GM18526 (cell line): ENCODE measurements around the gene GLS.

Source experiments
- POLR2A ChIP-seq: IDR thresholded peaks from 3 replicates; pipeline ENCODE4 v1.6.1; 2011; ENCODE audit not compliant: insufficient read length; ENCODE audit errors: extremely low read depth

GLS gene

DNA sequence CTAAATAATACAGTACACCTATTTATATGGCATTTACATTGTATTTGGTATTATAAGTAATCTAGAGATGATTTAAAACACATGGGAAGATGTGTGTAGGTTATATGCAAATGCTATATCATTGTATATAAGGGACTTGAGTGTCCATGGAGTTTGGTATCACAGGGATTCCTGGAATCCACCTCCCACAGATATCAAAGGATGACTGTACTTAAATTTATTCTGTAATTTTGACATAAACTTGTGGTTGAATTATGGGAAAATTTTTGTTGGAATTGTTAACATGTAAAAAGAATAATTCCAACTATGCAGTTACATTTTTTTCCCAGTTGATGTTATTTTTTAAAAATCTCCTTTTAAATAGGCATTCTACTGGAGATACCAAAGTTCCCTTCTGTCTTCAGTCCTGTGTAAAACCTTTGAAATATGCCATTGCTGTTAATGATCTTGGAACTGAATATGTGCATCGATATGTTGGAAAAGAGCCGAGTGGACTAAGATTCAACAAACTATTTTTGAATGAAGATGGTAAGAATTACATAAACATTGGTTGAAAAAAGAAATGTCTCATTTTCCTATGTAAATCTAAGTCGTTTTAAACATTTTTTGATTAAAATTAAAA, 24.1 kb downstream of the GLS start:
- TF ChIP-seq POLR2A = no peak

DNA sequence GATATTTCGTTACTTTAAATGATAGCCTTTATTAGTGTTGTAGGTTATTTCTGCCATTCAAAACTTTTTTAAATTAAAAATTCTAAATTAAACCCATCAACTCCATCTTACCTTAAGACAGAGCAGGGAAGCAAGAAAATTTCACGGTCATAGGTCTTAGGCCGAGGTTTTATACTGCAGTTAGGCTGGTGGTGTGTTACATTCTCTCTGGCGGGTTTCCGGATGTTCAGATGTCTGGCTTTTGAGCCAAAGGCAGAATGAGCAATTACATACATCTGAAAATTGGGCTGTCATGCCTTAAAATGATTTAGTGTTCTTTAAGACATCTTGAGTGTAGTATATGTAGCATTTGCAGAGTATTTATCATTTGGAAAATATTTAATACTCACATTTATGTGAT, 27.9 kb downstream of the GLS start:
- no peak for TF ChIP-seq POLR2A

DNA sequence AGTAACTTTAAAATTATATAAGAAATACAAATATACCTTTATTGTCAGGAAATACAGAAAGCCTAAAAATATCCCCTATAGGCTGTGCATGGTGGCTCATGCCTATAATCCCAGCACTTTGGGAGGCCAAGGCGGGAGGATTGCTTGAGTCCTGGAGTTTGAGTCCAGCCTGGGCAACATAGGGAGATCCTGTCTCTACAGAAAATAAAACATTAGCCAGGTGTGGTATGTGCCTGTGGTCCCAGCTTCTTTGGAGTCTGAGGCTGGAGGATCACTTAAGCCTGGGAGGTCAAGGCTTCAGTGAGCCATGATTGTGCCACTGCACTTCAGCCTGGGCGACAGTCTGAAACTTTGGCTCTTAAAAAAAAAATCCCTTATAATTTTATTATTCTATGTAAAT, 29.1 kb downstream of the GLS start:
- TF ChIP-seq POLR2A = no peak

DNA sequence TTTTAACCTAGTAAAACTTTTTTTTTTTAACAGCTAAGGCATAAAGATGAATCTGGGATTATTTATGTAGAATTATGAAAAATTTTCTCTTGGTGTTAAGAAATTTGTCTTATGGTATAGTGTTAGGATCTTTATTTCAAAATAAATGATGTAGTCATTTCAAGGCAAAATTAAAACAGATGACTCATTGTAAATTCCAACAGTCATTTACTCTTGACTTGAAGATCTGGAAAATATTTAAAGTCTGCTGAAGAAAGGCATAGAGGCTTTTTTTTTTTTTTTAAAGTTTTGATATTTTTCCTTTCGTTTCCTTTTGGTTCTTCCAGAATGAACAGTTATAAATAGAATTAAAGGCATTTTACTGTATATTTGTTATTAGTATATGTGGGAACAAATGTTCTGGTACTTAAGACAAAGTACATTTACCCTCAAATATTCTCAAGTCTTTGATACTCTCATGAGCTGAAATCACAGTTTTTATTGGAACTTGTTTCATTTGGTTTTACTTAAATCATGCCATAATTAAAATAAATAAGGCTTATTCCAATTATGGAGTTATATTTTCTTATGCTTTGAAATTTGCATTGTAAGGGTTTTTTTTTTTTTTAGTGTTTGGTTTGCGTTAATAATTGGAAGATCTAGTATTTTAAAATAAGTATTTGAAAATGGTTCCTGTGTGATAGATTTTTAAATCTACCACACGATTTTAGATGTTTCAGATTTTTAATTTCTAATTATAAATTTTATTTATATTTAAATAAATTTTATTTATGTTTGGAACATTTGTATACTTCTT, 29.9 kb downstream of the GLS start:
- no peak for TF ChIP-seq POLR2A

DNA sequence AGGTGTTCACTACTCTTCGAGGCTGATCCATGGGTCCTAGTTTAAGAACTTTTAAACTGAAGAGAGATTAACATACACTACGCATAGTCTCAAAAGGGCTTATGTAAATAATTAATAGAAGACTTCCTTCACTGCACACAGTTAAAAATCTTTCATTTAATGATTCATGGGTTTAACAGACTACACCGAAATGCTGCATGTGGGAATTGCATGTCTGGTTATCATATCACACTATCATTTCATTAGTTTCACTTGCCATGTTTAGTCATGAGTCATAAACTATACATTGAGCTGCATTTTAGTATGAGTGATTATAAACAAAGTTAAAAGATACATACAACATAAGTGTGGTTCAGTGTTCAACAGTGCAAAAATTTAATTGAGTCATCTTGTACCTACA, 31.2 kb downstream of the GLS start:
- TF ChIP-seq POLR2A = no peak

DNA sequence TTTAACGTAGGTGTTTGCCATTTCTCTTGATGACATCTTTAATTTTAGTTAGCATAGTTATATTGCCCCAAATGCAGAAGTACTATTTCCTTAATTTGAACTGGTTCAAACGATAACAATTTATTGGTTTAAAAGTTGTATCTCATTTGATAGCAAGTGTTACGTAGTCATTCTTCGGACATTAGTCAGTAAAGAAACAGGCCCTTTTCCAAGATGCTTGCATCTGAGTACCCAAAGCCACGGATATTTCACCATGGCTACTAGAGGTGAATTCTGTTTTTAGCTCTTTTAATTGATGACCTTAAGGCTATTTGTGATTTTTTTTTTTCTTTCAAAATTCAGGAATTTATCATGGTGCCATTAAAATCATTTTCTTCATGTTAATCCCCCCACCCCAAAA, 32.1 kb downstream of the GLS start:
- no peak for TF ChIP-seq POLR2A

DNA sequence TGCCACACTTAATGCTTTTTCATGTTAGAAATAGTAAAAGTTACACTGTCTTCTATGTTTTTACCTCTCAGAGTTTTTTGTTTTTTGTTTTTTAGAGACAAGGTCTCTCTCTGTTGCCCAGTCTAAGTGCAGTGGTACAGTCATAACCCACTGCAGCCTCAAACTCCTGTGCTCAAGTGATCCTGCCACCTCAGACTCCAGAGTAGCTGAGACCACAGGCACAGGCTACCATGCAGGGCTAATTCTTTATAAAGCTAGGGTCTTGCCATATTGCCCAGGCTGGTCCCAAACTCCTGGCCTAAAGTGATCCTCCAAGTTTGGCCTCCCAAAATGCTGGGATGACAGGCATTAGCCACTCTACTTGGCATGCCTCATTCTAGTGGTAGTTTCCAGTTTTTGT, 33.1 kb downstream of the GLS start:
- TF ChIP-seq POLR2A = no peak

DNA sequence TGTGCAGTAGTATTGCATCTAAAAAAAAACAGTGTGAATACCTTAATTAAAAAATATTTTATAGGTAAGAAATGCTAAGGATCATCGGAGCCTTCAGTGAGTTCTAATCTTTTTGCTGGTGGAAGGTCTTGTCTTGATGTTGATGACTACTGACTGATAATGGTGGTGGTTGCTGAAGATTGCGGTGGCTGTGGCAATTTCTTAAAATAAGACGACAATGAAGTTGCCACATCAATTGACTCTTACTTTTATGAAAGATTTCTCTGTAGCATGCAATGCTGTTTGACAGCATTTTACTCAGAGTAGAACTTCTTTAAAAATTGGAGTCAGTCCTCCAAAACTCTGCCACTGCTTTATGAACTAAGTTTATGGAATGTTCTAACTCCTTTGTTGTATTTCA, 36.2 kb downstream of the GLS start:
- TF ChIP-seq POLR2A = no peak

DNA sequence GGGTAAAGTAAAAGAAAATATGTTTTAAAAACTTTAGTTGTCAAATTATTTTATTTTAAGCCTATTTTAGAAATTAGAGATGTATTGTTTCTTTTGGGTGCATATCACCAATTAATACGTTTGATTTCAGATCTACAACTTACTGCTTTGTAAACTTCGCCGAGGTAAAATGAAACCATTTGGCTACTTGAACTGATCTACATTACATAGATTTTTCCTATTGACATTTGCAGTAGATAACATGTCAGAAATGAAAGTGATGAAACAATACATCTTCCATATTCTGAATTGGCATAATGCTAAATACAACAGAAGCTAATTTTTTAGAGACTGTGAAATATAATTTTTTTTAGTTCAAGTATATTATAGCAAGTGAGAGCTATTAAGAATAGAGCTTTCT, 39.5 kb downstream of the GLS start:
- TF ChIP-seq POLR2A = no peak

DNA sequence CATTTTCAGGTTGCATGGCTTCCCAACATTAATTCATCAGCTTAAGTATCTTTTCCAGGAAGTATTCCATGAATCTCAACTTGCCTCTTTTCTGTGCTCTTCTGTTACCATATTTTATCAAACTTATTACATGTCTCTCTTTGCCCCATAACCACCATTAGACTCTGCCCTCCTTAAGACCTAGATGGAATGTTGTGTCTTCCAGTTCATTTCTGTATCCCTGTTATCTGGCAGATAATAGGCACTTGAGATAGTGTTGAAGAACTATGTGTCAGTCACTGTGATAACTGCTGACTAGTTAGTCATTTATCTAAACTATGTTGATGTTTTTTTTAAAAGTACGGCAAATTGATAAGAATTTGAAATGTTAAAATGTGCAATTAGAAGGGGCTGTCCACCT, 41.8 kb downstream of the GLS start:
- no peak for TF ChIP-seq POLR2A

DNA sequence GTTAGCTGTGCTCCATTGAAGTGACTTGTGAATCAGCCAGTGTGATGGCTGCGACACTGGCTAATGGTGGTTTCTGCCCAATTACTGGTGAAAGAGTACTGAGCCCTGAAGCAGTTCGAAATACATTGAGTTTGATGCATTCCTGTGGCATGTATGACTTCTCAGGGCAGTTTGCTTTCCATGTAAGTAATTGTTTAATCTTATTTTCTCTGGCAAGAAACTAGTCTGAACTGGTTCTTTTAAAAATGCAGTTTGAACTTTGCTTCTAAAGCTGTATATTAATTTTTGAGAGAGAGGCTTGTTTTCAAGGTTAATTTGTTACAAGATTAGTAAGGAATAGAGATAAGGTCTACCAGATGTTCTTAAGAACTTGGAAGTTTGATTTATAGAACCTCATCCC, 46.7 kb downstream of the GLS start:
- no peak for TF ChIP-seq POLR2A

DNA sequence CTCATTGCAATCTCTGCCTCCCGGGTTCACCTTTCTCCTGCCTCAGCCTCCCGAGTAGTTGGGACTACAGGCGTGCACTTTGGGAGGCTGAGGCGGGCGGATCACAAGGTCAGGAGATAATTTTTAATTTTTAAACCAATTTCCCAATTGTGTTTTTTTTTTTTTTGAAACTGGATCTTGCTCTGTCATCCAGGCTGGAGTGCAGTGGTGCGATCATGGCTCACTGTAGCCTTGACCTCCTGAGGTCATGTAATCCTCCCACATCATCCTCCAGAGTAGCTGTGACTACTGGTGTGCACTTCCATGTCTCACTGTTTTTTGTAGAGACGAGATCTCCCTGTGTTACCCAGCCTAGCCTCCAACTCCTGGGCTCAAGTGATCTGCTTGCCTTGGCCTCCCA, 49.3 kb downstream of the GLS start:
- no peak for TF ChIP-seq POLR2A

DNA sequence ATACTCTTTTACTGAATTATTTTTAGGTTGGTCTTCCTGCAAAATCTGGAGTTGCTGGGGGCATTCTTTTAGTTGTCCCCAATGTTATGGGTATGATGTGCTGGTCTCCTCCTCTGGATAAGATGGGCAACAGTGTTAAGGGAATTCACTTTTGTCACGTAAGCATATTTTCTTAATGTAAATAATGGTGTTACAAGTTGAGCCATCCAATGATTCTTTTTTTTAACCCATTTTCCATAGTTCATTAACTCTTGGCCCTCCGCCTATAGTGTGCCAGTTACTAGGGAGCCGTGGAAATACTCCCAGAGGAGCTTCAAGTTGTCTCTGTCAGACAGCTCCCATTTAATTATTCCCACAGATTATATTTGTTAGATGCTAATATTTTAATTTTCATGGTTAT, 49.8 kb downstream of the GLS start:
- no peak for TF ChIP-seq POLR2A

DNA sequence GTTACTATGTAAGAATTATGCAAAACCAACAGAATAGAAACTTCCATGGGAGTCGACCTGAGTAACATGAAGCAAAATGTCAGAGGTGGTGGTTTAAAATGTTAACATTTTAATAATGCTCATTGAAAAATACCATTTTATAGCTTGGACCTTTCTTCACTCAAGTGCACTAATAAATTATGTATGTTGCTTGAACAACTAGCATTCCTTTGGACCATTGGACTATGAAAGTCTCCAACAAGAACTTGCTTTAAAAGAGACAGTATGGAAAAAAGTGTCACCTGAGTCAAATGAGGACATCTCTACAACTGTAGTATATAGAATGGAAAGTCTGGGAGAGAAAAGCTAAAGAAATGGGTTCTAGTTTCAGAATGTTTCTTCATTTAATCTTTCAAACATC, 51.9 kb downstream of the GLS start:
- TF ChIP-seq POLR2A = no peak

DNA sequence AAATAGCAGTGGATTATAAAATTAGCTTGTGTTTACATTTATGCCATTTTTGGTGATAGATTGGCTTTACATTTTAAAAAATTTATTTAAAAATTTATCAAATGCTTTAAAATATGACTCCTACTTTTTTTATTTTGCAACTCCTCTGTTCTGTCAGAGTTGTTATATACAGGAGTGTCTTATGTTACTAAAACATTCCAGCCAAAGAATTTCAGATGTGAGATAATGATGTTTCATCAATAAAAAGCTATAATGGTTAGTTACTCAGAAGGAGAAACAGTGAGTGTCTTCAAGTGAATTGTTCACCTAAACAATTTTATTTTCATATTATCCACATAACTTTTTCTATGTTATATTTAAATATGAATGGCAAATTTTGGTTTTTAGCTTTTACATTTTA, 52.7 kb downstream of the GLS start:
- TF ChIP-seq POLR2A = no peak

DNA sequence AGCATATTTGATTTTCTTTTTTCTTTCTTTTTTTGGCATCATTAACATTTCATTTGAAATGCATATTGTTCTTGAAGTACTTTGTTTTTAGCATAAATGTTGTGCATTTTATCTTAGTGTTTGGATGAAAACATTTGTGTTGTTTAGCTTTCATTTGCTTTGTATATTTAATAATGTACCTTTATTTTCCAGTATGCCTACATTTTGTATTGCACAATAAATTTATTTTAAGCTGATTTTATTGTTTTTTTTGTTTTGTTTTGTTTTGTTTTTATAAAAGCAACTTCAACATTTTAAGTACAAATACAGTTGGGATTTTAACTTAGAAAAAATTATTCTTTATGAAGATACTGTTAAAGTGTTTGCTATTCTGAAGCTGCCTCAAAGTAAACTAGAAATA, 54.4 kb downstream of the GLS start:
- TF ChIP-seq POLR2A = no peak

DNA sequence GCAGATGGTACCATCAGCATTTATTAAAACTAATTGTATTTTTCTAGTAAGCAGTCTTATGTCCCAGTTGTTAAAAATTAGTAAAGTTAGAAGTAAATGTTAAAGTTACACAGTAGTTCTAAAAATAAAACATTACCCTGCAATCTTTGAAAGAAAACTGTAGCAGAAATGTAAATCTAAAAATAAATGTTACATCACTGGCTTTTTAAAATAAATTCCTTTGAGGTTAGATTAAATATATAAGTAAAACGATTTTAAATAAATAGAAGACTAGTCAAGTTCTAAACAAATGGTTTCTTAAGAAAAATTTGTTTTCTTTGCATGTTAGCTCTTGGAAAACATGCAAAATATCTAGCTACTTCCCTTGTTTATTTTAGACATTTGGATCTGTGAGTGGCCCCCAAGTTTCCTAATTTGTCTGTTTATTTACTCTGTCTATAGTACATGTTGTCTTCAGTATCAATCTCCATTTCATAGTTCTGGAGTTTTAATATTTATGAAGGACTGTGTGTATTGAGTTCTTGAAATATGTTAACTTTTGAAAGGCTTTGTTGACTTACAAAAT, 58.2 kb downstream of the GLS start:
- no peak for TF ChIP-seq POLR2A
